Measurements from ENCODE around the gene MAN1A1. TPM values are rescaled to one million over a fixed set of nuclear protein-coding genes. Genes with fewer than 3 reads are reported as not detected.

MAN1A1 gene
- total and polyA plus RNA-seq, 2 experiments from 2014 or later: 2.0 to 8.7 TPM

- TF ChIP-seq POLR2AphosphoS5 (IDR thresholded peaks at IDR 0.05; ENCODE audit: low read depth) (no peak), NANOG (IDR thresholded peaks at IDR 0.05; ENCODE audit: borderline replicate concordance) (no peak), ZNF114 (CRISPR knock-in tag; IDR thresholded peaks at IDR 0.05) (no peak), EZH2phosphoT487 (IDR thresholded peaks at IDR 0.05; ENCODE audit: unreplicated experiment) (no peak), ZNF331 (CRISPR knock-in tag; IDR thresholded peaks at IDR 0.05; ENCODE audit: low read depth) (no peak), STAT1 (IDR thresholded peaks at IDR 0.05; ENCODE audit: unreplicated experiment) (no peak), CTCF (conservative IDR thresholded peaks at IDR 0.05; ENCODE audit: low read depth in 2 of 2) (no peak), JUNB (IDR thresholded peaks at IDR 0.05; ENCODE audit: unreplicated experiment) (no peak), ETS1 (IDR thresholded peaks at IDR 0.05) (no peak)
These were observed 39.0 kb downstream of the MAN1A1 start (continued) for GRCh38 chr6:119310486-119311036.

DNA sequence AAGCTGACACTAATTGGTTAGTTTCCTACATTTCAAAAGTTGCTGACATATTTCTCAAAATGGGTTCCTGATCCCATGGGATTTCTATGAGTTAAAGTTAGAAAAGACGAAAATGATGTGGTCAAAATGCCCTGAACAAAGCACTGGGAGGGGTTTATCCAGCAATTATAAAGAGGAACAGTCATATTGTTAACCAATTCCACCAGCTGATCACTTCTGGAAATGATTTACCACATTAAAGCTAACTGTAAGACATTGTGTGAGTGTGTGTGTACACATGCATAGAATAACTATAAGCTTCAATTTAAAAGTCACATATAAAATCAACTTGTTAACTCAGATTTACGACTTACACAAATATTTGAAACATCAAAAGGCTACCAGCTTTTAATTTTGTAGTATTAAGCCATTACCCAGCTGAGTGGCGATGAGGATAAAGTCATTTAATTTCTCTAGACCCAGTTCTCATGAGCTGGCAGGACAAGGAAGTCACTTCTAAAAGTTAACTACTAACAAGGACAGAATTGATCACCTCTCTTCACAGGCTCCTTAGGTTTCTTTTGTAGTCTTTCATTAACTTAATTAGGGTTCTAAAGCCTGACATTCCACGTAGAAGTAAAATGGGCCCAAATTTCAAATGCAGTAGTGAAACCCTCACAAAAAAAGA is 40.4 kb downstream of the MAN1A1 start:
- Histone ChIP-seq H3K4me1 (ENCODE audit: insufficient read depth) (no peaks in the 10 kb centered on the region), H3K36me3 (ENCODE audit: insufficient read depth) (no peaks in the 10 kb centered on the region), H2AFZ (no peak overlapping the region), H3K9me2 (ENCODE audit: insufficient read depth) (no peaks in the 10 kb centered on the region), H3K79me2 (replicated peaks; ENCODE audit: insufficient read depth) (no peaks in the 10 kb centered on the region), H3K27me3 (ENCODE audit: insufficient read depth) (no peaks in the 10 kb centered on the region), H3F3A (replicated peaks; ENCODE audit: low read depth) (no peaks in the 10 kb centered on the region), H3K4me3 (no peak overlapping the region), H3K27ac (ENCODE audit: low read depth) (no peak overlapping the region; the same call in 1 of the 2 replicates), H3K4me2 (no peak overlapping the region), H4K20me1 (replicated peaks; ENCODE audit: insufficient read depth) (no peaks in the 10 kb centered on the region)
- H3K27ac Mint-ChIP-seq: peak overlapping the region; percentile 89
- H3K4me3 Mint-ChIP-seq: no peak overlapping the region
- peaks cover 14% of the 10 kb centered on the region for H3K4me1 Mint-ChIP-seq
- DNase-seq (ENCODE audit: low spot score) (no peak), ATAC-seq (no peak)
- no peaks in the 10 kb centered on the region for H3K27me3 Mint-ChIP-seq (ENCODE audit: insufficient read depth, low read depth, poor library complexity)
- H3K36me3 Mint-ChIP-seq (ENCODE audit: low read depth): no peaks in the 10 kb centered on the region
- H3K9me3 Mint-ChIP-seq: no peaks in the 10 kb centered on the region
- TF ChIP-seq NANOG (IDR thresholded peaks at IDR 0.05; ENCODE audit: borderline replicate concordance) (no peak), CREB1 (CRISPR knock-in tag; IDR thresholded peaks at IDR 0.05; ENCODE audit: low read depth) (no peak), CTCF (conservative IDR thresholded peaks at IDR 0.05; ENCODE audit: low read depth in 2 of 2) (no peak), JUNB (IDR thresholded peaks at IDR 0.05; ENCODE audit: unreplicated experiment) (no peak), POLR2AphosphoS5 (IDR thresholded peaks at IDR 0.05; ENCODE audit: low read depth) (no peak), ZNF331 (CRISPR knock-in tag; IDR thresholded peaks at IDR 0.05; ENCODE audit: low read depth) (no peak), STAT1 (IDR thresholded peaks at IDR 0.05; ENCODE audit: unreplicated experiment) (no peak), EZH2 (IDR thresholded peaks at IDR 0.05; ENCODE audit: low read depth, unreplicated experiment) (no peak), EZH2phosphoT487 (IDR thresholded peaks at IDR 0.05; ENCODE audit: unreplicated experiment) (no peak)
- TF ChIP-seq, protein P1, sequence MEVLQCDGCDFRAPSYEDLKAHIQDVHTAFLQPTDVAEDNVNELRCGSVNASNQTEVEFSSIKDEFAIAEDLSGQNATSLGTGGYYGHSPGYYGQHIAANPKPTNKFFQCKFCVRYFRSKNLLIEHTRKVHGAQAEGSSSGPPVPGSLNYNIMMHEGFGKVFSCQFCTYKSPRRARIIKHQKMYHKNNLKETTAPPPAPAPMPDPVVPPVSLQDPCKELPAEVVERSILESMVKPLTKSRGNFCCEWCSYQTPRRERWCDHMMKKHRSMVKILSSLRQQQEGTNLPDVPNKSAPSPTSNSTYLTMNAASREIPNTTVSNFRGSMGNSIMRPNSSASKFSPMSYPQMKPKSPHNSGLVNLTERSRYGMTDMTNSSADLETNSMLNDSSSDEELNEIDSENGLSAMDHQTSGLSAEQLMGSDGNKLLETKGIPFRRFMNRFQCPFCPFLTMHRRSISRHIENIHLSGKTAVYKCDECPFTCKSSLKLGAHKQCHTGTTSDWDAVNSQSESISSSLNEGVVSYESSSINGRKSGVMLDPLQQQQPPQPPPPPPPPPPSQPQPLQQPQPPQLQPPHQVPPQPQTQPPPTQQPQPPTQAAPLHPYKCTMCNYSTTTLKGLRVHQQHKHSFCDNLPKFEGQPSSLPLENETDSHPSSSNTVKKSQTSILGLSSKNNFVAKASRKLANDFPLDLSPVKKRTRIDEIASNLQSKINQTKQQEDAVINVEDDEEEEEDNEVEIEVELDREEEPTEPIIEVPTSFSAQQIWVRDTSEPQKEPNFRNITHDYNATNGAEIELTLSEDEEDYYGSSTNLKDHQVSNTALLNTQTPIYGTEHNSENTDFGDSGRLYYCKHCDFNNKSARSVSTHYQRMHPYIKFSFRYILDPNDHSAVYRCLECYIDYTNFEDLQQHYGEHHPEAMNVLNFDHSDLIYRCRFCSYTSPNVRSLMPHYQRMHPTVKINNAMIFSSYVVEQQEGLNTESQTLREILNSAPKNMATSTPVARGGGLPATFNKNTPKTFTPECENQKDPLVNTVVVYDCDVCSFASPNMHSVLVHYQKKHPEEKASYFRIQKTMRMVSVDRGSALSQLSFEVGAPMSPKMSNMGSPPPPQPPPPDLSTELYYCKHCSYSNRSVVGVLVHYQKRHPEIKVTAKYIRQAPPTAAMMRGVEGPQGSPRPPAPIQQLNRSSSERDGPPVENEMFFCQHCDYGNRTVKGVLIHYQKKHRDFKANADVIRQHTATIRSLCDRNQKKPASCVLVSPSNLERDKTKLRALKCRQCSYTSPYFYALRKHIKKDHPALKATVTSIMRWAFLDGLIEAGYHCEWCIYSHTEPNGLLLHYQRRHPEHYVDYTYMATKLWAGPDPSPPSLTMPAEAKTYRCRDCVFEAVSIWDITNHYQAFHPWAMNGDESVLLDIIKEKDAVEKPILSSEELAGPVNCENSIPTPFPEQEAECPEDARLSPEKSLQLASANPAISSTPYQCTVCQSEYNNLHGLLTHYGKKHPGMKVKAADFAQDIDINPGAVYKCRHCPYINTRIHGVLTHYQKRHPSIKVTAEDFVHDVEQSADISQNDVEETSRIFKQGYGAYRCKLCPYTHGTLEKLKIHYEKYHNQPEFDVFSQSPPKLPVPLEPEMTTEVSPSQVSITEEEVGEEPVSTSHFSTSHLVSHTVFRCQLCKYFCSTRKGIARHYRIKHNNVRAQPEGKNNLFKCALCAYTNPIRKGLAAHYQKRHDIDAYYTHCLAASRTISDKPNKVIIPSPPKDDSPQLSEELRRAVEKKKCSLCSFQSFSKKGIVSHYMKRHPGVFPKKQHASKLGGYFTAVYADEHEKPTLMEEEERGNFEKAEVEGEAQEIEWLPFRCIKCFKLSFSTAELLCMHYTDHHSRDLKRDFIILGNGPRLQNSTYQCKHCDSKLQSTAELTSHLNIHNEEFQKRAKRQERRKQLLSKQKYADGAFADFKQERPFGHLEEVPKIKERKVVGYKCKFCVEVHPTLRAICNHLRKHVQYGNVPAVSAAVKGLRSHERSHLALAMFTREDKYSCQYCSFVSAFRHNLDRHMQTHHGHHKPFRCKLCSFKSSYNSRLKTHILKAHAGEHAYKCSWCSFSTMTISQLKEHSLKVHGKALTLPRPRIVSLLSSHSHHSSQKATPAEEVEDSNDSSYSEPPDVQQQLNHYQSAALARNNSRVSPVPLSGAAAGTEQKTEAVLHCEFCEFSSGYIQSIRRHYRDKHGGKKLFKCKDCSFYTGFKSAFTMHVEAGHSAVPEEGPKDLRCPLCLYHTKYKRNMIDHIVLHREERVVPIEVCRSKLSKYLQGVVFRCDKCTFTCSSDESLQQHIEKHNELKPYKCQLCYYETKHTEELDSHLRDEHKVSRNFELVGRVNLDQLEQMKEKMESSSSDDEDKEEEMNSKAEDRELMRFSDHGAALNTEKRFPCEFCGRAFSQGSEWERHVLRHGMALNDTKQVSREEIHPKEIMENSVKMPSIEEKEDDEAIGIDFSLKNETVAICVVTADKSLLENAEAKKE (CRISPR knock-in tag; IDR thresholded peaks at IDR 0.05): no peak
